Measurements from ENCODE around the gene SCRN2.

SCRN2 gene

DNA sequence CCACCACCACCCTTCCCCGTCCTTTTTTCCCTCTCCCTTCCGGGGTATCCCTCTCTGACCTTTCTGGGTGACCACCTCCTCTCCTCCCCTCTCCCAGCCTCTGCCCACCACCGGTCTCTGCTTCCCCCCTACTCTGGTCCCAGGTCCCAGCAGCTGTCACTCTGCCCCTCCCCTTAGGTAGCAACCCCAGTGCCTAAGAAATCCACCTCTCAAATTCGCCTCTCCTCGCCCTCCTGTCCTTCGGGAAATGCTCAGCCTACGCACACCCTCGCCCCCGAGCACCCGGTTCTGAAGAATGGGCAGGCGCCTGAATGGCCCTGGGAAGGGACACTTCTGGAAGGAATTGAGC, 10.7 kb upstream of the SCRN2 start:
- DNase-seq (ENCODE audit: low read depth): no peak
- no peaks in the 10 kb centered on the region for H3K9me3 ChIP-seq (ENCODE audit: control insufficient read depth, low read length)
- H3K4me3 ChIP-seq (ENCODE audit: low read length): no peak overlapping the region
- H3K9ac ChIP-seq (ENCODE audit: low read length): no peak overlapping the region
- H3K4me1 ChIP-seq (ENCODE audit: control insufficient read depth, insufficient read depth, low read length): peaks cover 3% of the 10 kb centered on the region
- no peaks in the 10 kb centered on the region for H3K36me3 ChIP-seq (ENCODE audit: control insufficient read depth, insufficient read depth, low read length, severe bottlenecking)
- H3K27me3 ChIP-seq (replicated peaks; ENCODE audit: control insufficient read depth, insufficient read depth, low read length): peaks cover 82% of the 10 kb centered on the region

DNA sequence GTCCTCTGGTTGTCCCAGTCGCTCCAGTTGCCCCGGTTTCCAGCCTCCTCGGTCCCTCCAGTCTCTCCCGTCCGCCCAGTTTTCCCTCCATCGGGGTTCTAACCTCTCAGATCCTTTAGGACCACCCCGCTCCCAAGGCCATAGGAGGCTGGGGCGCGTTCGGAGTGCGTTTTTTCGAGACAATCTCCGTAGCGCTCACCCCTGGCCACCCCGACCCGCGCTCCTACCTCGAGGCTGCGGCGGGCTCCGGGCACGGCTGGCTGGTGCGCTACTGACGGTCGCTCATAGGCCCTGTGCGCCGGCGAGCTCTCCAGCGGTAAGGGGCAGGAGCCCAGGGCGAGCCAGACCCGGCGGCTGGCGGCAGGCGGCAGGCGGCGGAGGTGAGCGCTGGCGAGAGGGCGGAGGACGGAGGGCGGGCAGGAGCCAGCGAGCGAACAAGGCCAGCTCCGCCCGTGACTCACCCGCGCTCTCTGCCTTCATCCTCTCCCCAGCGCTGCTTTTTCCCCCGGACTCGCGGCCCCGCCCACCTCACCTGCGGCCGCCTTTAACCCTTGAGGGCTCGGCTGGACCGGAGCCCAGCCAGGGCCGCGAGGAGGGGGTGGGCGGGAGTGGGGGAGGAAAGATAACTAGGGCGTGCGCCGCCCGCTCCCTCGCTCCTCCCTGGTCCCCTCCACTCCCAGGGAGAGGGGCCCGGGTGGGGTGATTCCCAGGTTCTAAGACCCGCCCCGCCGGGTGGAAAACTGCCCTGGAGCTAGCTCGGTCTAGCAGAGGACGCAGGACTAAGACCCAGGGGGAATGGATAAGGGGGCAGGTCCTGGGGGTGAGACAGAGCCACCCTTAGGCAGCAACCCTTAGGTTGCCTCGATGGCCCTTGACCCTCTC, 9.9 kb upstream of the SCRN2 start, which contains the start of gene SP6:
Gene SP6, minus strand, starts transcription at position 472 of the 882 bp plus-strand sequence. CDS start 2,734 bp downstream, outside the sequence.
- H3K9me3 ChIP-seq (ENCODE audit: control insufficient read depth, low read length): no peaks in the 10 kb centered on the region
- DNase-seq (ENCODE audit: low read depth): peak; percentile 72
- H3K27me3 ChIP-seq (replicated peaks; ENCODE audit: control insufficient read depth, insufficient read depth, low read length): peaks cover 82% of the 10 kb centered on the region

DNA sequence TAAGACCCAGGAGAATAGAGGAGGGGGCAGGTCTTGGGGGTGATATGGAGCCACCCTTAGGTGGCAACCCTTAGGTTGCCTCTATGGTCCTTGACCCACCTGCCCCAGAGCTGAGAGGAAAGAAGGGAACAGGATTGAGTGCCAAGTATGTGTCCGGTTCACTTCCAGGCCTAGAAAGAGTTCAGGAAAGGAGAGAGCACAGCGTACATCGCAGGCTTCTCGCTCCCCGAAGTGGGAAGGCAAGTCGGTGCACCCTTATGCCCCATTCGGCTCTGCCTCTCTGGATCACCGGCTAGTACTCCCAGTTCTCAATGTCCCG, 9.3 kb upstream of the SCRN2 start:
- Histone ChIP-seq H3K4me1 (ENCODE audit: control insufficient read depth, insufficient read depth, low read length) (peaks cover 3% of the 10 kb centered on the region), H3K9me3 (ENCODE audit: control insufficient read depth, low read length) (no peaks in the 10 kb centered on the region), H3K9ac (ENCODE audit: low read length) (no peak overlapping the region), H3K27me3 (replicated peaks; ENCODE audit: control insufficient read depth, insufficient read depth, low read length) (peaks cover 82% of the 10 kb centered on the region), H3K4me3 (ENCODE audit: low read length) (no peak overlapping the region), H3K36me3 (ENCODE audit: control insufficient read depth, insufficient read depth, low read length, severe bottlenecking) (no peaks in the 10 kb centered on the region)
- DNase-seq (ENCODE audit: low read depth): no peak

More for the DNA sequence above, 9.9 kb upstream of the SCRN2 start, which contains the start of gene SP6:
- Histone ChIP-seq H3K4me1 (ENCODE audit: control insufficient read depth, insufficient read depth, low read length) (peaks cover 3% of the 10 kb centered on the region), H3K36me3 (ENCODE audit: control insufficient read depth, insufficient read depth, low read length, severe bottlenecking) (no peaks in the 10 kb centered on the region), H3K4me3 (ENCODE audit: low read length) (peak within 1 kb of the TSS; percentile 27), H3K9ac (ENCODE audit: low read length) (no peak within 1 kb of the TSS)

DNA sequence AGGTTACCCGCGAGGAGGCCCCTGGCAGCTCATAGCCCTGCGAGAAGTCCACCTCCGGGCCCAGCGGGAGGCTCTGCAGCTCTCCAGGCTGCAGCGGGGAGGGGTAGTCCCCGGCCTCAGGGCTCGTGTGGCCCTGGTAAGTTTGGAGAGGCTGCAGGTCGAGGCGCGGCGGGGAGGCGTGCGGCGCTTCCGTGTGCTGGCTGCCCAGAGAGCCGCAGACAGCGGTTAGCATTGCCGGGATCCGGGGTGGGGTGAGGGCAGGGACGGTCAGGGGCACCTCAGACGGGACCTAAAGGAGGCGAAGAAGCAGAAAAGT, 7.1 kb upstream of the SCRN2 start:
- H3K27me3 ChIP-seq (replicated peaks; ENCODE audit: control insufficient read depth, insufficient read depth, low read length): peaks cover 65% of the 10 kb centered on the region
- H3K4me3 ChIP-seq (ENCODE audit: low read length): no peak overlapping the region
- no peaks in the 10 kb centered on the region for H3K9me3 ChIP-seq (ENCODE audit: control insufficient read depth, low read length)
- H3K9ac ChIP-seq (ENCODE audit: low read length): no peak overlapping the region
- peaks cover 3% of the 10 kb centered on the region for H3K4me1 ChIP-seq (ENCODE audit: control insufficient read depth, insufficient read depth, low read length)
- no peaks in the 10 kb centered on the region for H3K36me3 ChIP-seq (ENCODE audit: control insufficient read depth, insufficient read depth, low read length, severe bottlenecking)
- no peak for DNase-seq (ENCODE audit: low read depth)

DNA sequence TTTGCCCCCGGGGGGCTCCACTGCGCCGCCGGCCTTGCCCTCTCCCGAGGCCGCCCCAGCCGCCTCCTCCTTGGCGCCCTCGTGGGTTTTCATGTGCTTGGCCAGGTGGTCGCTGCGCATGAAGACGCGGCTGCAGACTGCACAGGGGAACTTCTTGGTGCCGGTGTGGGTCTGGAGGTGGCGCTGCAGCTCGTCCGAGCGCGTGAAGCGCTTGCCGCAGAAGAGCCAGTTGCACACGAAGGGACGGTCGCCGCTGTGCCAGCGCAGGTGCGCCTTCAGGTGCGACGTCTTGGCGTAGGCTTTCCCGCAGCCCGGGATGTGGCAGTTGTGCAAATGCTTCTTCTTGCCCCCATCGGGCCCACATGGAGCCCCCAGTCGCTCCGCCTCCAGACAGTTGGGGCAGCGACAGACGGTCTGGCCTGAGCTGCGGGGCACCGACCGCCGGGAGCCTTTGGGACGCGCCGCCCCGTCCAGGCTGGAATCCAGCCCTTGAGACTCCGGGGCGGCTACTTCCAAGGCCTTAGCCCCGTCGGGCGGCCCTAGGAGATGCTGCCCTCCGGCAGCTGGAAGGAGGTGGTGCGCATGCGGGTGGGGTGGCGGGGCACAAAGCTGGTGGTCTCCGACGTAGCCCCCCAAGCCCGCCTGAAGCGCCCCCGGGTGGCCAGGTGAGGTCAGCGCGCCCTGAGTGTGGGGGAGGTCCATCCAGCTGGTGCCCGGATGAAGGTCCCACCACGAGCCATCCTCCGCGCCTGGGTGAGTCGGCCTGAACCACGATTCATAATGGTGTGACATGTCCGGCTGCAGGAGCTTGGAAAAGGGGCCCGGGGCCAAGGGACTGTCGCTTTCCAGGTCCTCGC, 6.5 kb upstream of the SCRN2 start:
- no peak overlapping the region for H3K9ac ChIP-seq (ENCODE audit: low read length)
- H3K4me1 ChIP-seq (ENCODE audit: control insufficient read depth, insufficient read depth, low read length): peaks cover 3% of the 10 kb centered on the region
- no peaks in the 10 kb centered on the region for H3K9me3 ChIP-seq (ENCODE audit: control insufficient read depth, low read length)
- H3K4me3 ChIP-seq (ENCODE audit: low read length): no peak overlapping the region
- no peaks in the 10 kb centered on the region for H3K36me3 ChIP-seq (ENCODE audit: control insufficient read depth, insufficient read depth, low read length, severe bottlenecking)
- H3K27me3 ChIP-seq (replicated peaks; ENCODE audit: control insufficient read depth, insufficient read depth, low read length): peaks cover 59% of the 10 kb centered on the region
- DNase-seq (ENCODE audit: low read depth): peak; percentile 23

DNA sequence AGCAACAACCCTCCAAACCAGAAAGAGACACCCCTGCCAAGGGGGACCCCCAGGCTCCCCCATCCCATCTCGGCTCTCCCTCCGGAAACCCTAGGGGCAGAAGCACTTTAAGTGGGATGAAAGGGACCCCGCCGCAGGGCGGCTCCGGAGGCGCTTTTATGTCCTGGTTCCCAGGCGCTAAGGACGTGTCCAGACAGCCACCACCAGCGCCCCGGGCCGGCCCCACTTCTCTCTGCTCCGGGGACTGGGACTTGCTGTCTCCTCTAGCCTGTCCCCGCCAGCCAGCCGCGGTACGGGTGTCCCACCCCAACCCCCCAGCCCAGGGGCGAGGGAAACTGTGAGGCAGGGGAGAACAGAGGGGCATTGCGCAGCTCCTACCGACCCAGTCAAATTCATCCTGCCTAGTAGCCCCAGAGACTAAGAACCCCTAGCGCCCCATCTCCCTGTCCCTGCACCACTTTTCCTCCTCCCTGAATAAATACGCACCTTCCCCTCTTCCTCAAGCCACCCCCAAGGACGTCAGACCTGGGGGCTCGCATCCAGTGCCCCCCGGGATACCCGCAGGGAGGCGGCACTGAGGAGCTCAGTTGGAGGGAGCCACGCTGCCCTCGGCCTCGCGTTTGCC, 5.8 kb upstream of the SCRN2 start:
- Histone ChIP-seq H3K4me1 (ENCODE audit: control insufficient read depth, insufficient read depth, low read length) (peaks cover 3% of the 10 kb centered on the region), H3K9me3 (ENCODE audit: control insufficient read depth, low read length) (no peaks in the 10 kb centered on the region), H3K27me3 (replicated peaks; ENCODE audit: control insufficient read depth, insufficient read depth, low read length) (peaks cover 52% of the 10 kb centered on the region), H3K4me3 (ENCODE audit: low read length) (no peak overlapping the region), H3K36me3 (ENCODE audit: control insufficient read depth, insufficient read depth, low read length, severe bottlenecking) (no peaks in the 10 kb centered on the region), H3K9ac (ENCODE audit: low read length) (no peak overlapping the region)
- DNase-seq (ENCODE audit: low read depth): no peak

DNA sequence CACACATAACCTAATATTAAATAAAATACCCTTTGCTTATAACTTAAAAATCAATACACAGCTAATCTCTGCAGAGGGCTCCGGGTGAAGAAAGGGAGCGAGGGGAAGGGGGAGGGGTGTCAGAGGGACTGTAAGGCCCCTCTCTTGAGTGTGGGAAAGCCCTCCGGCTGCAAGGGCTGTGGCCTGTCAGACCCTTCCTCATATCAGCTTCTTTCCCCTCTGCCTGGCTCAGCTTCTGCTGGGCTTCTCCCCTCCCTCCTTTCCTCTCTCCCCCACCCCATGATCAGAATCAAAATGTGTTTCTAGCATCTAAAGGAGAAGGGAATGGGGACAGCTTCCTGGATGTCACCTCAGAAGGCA, 4.6 kb upstream of the SCRN2 start:
- no peaks in the 10 kb centered on the region for H3K9me3 ChIP-seq (ENCODE audit: control insufficient read depth, low read length)
- DNase-seq (ENCODE audit: low read depth): no peak
- no peak overlapping the region for H3K9ac ChIP-seq (ENCODE audit: low read length)
- H3K4me3 ChIP-seq (ENCODE audit: low read length): no peak overlapping the region
- H3K36me3 ChIP-seq (ENCODE audit: control insufficient read depth, insufficient read depth, low read length, severe bottlenecking): no peaks in the 10 kb centered on the region
- H3K4me1 ChIP-seq (ENCODE audit: control insufficient read depth, insufficient read depth, low read length): no peaks in the 10 kb centered on the region
- peaks cover 50% of the 10 kb centered on the region for H3K27me3 ChIP-seq (replicated peaks; ENCODE audit: control insufficient read depth, insufficient read depth, low read length)

DNA sequence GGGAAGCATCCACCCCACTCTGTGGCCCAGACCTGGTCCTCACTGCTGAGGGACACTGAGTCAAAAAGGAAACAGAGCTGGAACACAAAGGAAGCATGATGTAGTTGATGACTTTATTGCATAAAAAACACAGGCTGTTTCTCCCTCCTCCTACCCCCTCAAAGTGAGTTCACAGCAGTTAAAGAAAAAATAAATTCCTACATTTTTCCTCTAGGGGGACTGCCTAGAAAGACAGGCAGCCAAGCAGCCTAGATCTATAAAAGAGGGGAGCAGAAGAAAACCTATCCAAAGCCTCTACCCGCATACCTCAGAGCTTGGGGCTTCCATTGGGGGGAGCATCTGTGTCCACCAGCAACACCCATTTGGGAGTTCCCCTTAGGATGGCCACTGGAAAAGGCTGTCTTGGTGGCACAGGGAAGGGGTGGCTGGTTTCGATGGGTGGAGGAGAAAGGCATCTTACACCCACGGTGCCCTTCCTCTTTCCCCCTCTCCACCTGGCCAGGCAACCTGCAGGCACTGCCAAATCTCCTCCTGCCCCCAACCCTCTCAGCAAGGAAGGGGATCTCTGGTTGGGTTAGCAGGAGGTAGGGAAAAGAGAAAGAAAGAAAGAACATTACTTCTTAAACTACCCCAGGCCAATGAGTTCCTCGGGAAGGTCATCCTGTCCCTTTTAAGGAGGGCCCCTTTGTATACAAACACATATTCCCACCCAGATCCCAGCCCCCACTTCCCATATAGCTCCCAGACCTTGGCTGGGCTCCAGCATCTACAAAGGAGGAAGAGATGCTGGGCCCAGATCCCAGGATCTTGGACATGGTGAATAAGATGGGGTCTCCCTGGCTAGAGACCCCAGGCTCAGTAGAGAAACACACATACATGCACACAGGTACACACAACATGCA, 4.0 kb upstream of the SCRN2 start:
- Histone ChIP-seq H3K27me3 (replicated peaks; ENCODE audit: control insufficient read depth, insufficient read depth, low read length) (peaks cover 47% of the 10 kb centered on the region), H3K4me1 (ENCODE audit: control insufficient read depth, insufficient read depth, low read length) (peaks cover 4% of the 10 kb centered on the region), H3K9ac (ENCODE audit: low read length) (no peak overlapping the region), H3K36me3 (ENCODE audit: control insufficient read depth, insufficient read depth, low read length, severe bottlenecking) (no peaks in the 10 kb centered on the region), H3K4me3 (ENCODE audit: low read length) (no peak overlapping the region), H3K9me3 (ENCODE audit: control insufficient read depth, low read length) (no peaks in the 10 kb centered on the region)
- peak; percentile 36 for DNase-seq (ENCODE audit: low read depth)

DNA sequence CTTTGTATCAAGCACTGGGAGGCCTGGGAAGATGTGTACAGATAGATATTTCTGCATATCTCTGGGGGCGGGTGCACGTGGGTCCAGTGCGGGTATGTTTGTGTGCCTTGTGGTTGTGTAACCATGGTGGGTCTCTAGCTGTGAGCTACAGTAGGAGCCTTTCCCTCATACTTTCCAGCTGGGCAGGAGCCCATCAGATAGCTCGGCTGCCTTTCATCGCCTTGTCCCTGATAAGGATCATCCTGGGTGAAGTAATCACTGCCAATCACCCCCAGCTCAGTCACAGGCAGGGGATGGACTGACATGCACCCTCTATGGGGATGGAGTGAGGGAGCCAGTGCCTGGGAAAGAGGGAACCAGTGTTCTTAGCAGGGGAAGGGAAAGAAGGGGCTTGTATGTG, 3.2 kb upstream of the SCRN2 start:
- H3K9me3 ChIP-seq (ENCODE audit: control insufficient read depth, low read length): no peaks in the 10 kb centered on the region
- H3K4me3 ChIP-seq (ENCODE audit: low read length): no peak overlapping the region
- H3K36me3 ChIP-seq (ENCODE audit: control insufficient read depth, insufficient read depth, low read length, severe bottlenecking): no peaks in the 10 kb centered on the region
- H3K9ac ChIP-seq (ENCODE audit: low read length): no peak overlapping the region
- no peak for DNase-seq (ENCODE audit: low read depth)
- peaks cover 41% of the 10 kb centered on the region for H3K27me3 ChIP-seq (replicated peaks; ENCODE audit: control insufficient read depth, insufficient read depth, low read length)
- H3K4me1 ChIP-seq (ENCODE audit: control insufficient read depth, insufficient read depth, low read length): peaks cover 11% of the 10 kb centered on the region

DNA sequence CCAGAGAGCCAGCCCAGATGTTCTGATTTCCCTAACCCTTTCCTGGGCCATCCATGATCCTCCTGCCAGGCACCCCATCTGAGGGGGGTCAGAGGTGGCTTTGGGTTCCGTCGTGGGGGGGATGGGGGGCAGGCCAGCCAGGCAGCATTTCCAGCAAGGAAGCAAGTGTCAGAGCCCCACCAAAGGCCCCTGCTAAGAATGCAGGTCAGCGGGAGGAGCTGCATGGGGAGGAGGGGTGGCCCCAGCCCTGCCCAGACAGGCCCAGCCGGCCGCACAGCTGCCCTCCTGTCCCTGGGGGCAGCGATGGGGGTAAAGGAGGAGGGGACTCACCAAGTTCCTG, 2.3 kb upstream of the SCRN2 start:
- H3K9me3 ChIP-seq (ENCODE audit: control insufficient read depth, low read length): no peaks in the 10 kb centered on the region
- H3K9ac ChIP-seq (ENCODE audit: low read length): no peak overlapping the region
- peaks cover 4% of the 10 kb centered on the region for H3K36me3 ChIP-seq (ENCODE audit: control insufficient read depth, insufficient read depth, low read length, severe bottlenecking)
- H3K4me1 ChIP-seq (ENCODE audit: control insufficient read depth, insufficient read depth, low read length): peaks cover 20% of the 10 kb centered on the region
- no peak for DNase-seq (ENCODE audit: low read depth)
- H3K27me3 ChIP-seq (replicated peaks; ENCODE audit: control insufficient read depth, insufficient read depth, low read length): peaks cover 34% of the 10 kb centered on the region
- no peak overlapping the region for H3K4me3 ChIP-seq (ENCODE audit: low read length)
